Spleen (tissue), 11 donors: ENCODE results near the gene TEX14. TPM values are rescaled to one million over a fixed set of nuclear protein-coding genes. Genes with fewer than 3 reads are reported as not detected.
A peak's percentile ranks its signal among the peaks of the same experiment; 100 is the strongest.

Experiments used
- DNase-seq: peaks from one replicate; pipeline ENCODE4 v3.0.0-alpha.2; 2020
- H3K27ac ChIP-seq, 8 donors: fragments of 200-600 bp; sonication (generic) in 7 of 8; 1 replicate in 4 of 8; 2 replicates in 4 of 8; pipeline versions ENCODE4 v1.5.0 to v1.8.0; 2016 to 2021; ENCODE audit warnings: inconsistent platforms in 4 of 8, mild to moderate bottlenecking in 4 of 8, moderate library complexity in 1 of 8
- H3K27me3 ChIP-seq, 7 donors: fragments of 200-600 bp; sonication (generic) in 6 of 7; replicated peaks in 1 of 7; 1 replicate in 4 of 7; 2 replicates in 3 of 7; pipeline versions ENCODE4 v1.5.0 to v1.8.0; 2016 to 2021; ENCODE audit warnings: inconsistent platforms in 3 of 7, mild to moderate bottlenecking in 1 of 7
- H3K36me3 ChIP-seq, 6 donors: fragments of 200-600 bp; sonication (generic) in 5 of 6; 1 replicate in 4 of 6; 2 replicates in 2 of 6; pipeline versions ENCODE4 v1.5.0 to v1.8.0; 2016 to 2021; ENCODE audit warnings: inconsistent platforms in 2 of 6
- H3K4me1 ChIP-seq, 6 donors: fragments of 200-600 bp; sonication (generic) in 5 of 6; 1 replicate in 3 of 6; 2 replicates in 3 of 6; pipeline versions ENCODE4 v1.5.0 to v1.8.0; 2016 to 2021; ENCODE audit warnings: inconsistent platforms in 3 of 6
- H3K4me3 ChIP-seq, 8 donors: fragments of 200-600 bp; sonication (generic) in 7 of 8; 1 replicate in 4 of 8; 2 replicates in 4 of 8; pipeline versions ENCODE4 v1.5.0 to v1.8.0; 2016 to 2021; ENCODE audit warnings: inconsistent platforms in 4 of 8, mild to moderate bottlenecking in 4 of 8, moderate library complexity in 2 of 8
- H3K9me3 ChIP-seq, 8 donors: fragments of 200-600 bp; sonication (generic) in 7 of 8; 1 replicate in 4 of 8; 2 replicates in 4 of 8; pipeline versions ENCODE4 v1.5.0 to v1.8.0; 2016 to 2021; ENCODE audit warnings: inconsistent platforms in 4 of 8
- CTCF ChIP-seq, 11 experiments: fragments of 200-600 bp in 7 of 11; fragments of 450-650 bp in 4 of 11; sonication (generic) in 4 of 11; IDR thresholded peaks in 8 of 11; conservative IDR thresholded peaks in 3 of 11; 1 replicate in 7 of 11; 2 replicates in 4 of 11; pipeline versions ENCODE4 v1.4.0 to v1.8.0; 2016 to 2021; ENCODE audit warnings: antibody characterized with exemption in 11 of 11, inconsistent platforms in 4 of 11, mild to moderate bottlenecking in 1 of 11
- POLR2A ChIP-seq, 3 donors: fragments of 450-650 bp; IDR thresholded peaks; one replicate each; pipeline ENCODE4 v1.5.1; 2017; ENCODE audit warnings: antibody characterized with exemption in 3 of 3, mild to moderate bottlenecking in 1 of 3
- POLR2AphosphoS5 ChIP-seq, 3 donors: sonication (generic); formaldehyde crosslinking; IDR thresholded peaks; one replicate each; pipeline ENCODE4 v1.5.1; 2017; ENCODE audit warnings: antibody characterized with exemption in 3 of 3
- WGBS, 5 donors: extraction: QIAGEN DNeasy Blood & Tissue Kit in 3 of 5; methylation state at CpG; one replicate each; pipeline versions ENCODE4 v1.1.5 to v1.1.7; 2013 to 2018; 5-methylcytosine and 5-hydroxymethylcytosine counted together
- intact Hi-C: fragments of 100-400 bp; cut with DNase I; formaldehyde crosslinking; loops from one replicate; pipeline ENCODE4 v1.15.0; 2023; ENCODE audit warnings: low total_unique reads
- polyA plus RNA-seq, 3 donors: library from polyadenylated mRNA; stranded (reverse); fragments of 200-250 nt; gene quantifications; one replicate each; pipeline ENCODE4 v1.2.1, GENCODE V29; 2013
- total RNA-seq, 7 donors: library from RNA; depleted of rRNA in 3 of 7; stranded (reverse); fragments of >200 nt in 3 of 7; fragmentation: NEBNext Ultra II Directional in 4 of 7; extraction: Animal tissue kit (Norgen Biotek cat#: 25700) in 4 of 7; gene quantifications; one replicate each; pipeline versions ENCODE4 v1.1.0 to v1.2.1, GENCODE V29; 2016 to 2021
- donor health status: healthy with polysubstance abuse.
- donor health status: DM: no; HTN: no; CAD: no; lungs with moderate emphysema.
- donor health status: DM: no; HTN: no; CAD: no.
- donor health status: Bipolar disorder and iron deficiency.
- donor health status: healthy.
- donor health status: DM: no; HTN: no; CAD: no.
- donor health status: DM: yes; HTN: yes; CAD: no.

The TEX14 gene
- total and polyA plus RNA-seq, 10 donors = 0.17 to 0.70 (median 0.39) TPM; not detected in 1

DNA sequence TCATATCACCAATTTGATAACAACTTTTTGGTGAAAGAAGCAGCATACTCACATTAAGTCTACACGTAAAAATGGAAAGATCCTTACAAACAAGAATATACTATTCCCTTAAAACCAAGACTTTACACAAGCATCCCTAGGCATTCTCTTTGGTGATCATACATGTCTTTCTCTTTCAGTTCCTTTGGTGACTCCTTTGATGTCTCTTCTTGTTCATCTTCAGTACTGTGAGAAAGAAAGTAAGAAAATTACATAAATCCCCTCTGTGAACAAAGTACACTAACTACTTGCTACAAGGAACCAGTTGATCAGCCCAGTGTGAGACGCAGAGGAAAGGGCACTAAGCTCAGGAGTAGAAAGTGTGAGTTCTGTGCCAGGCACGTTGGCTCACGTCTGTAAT lies 117.8 kb downstream of the TEX14 start:
- no peak for TF ChIP-seq POLR2A (IDR thresholded peaks at IDR 0.05)
- no peak for TF ChIP-seq CTCF (IDR thresholded peaks at IDR 0.05 in 8 of 11, conservative IDR thresholded peaks at IDR 0.05 in 3 of 11)
- intact Hi-C loops = no loop called here
- H3K4me3 ChIP-seq = no peak overlapping the region
- no peak overlapping the region for H3K27ac ChIP-seq
- 81 to 91% (median 88%) methylated on average over 4 of the region's 4 CpGs for WGBS, 5 donors
- peaks cover 0 to 5% (median 0%) of the 10 kb centered on the region in 6 donors for H3K4me1 ChIP-seq
- no peaks in the 10 kb centered on the region for H3K9me3 ChIP-seq
- H3K36me3 ChIP-seq = no peaks in the 10 kb centered on the region
- no peaks in the 10 kb centered on the region for H3K27me3 ChIP-seq
- DNase-seq = no peak

GRCh38 chr17:58572846-58573245 lies 119.0 kb downstream of the TEX14 start:
- Histone ChIP-seq H3K4me1 (peaks cover 0 to 14% (median 0%) of the 10 kb centered on the region in 6 donors), H3K27me3 (no peaks in the 10 kb centered on the region), H3K4me3 (no peak overlapping the region), H3K27ac (no peak overlapping the region), H3K9me3 (no peaks in the 10 kb centered on the region), H3K36me3 (no peaks in the 10 kb centered on the region)
- intact Hi-C loops = no loop called here
- TF ChIP-seq POLR2AphosphoS5 (IDR thresholded peaks at IDR 0.05) (no peak), POLR2A (IDR thresholded peaks at IDR 0.05) (no peak), CTCF (IDR thresholded peaks at IDR 0.05 in 8 of 11, conservative IDR thresholded peaks at IDR 0.05 in 3 of 11) (no peak)
- 82 to 92% (median 88%) methylated on average over 3 of the region's 3 CpGs for WGBS, 5 donors
- no peak for DNase-seq

GRCh38 chr17:58570758-58571157 lies 121.1 kb downstream of the TEX14 start:
- H3K9me3 ChIP-seq = no peaks in the 10 kb centered on the region
- intact Hi-C loops = no loop called here
- 91 to 97% (median 96%) methylated on average over 4 of the region's 4 CpGs for WGBS, 5 donors

DNA sequence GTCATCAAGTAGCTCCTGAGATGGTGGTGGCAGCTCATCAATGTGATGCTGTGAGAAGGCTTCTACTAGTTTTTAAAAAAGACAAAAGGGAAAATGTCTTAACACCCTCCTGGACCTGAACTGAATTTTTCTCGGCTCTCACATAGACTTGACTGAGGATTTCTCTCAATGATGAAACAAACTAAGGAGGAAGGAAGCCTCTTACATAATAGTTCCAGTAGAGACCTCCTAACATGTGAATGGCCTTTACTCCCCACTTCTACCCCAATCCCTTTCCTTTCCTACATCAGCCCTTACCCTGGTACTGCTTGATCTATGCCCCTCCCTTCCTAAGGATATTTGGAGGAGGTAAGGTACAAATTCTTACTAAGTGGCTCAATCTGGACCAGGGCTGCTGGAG lies 122.6 kb downstream of the TEX14 start:
- DNase-seq = no peak
- no peaks in the 10 kb centered on the region for H3K27me3 ChIP-seq
- no peak overlapping the region for H3K4me3 ChIP-seq
- peaks cover 0 to 14% (median 0%) of the 10 kb centered on the region in 6 donors for H3K4me1 ChIP-seq
- 52 to 89% (median 68%) methylated on average over 1 of the region's 1 CpG for WGBS, 5 donors
- intact Hi-C loops = no loop called here
- no peaks in the 10 kb centered on the region for H3K9me3 ChIP-seq
- TF ChIP-seq CTCF (IDR thresholded peaks at IDR 0.05 in 8 of 11, conservative IDR thresholded peaks at IDR 0.05 in 3 of 11) (no peak), POLR2A (IDR thresholded peaks at IDR 0.05) (no peak), POLR2AphosphoS5 (IDR thresholded peaks at IDR 0.05) (no peak)
- no peaks in the 10 kb centered on the region for H3K36me3 ChIP-seq
- peak overlapping the region in 3 of 8 donors; percentile 7 to 32 (median 25) for H3K27ac ChIP-seq

More at GRCh38 chr17:58570758-58571157, 121.1 kb downstream of the TEX14 start:
- no peak overlapping the region for H3K4me3 ChIP-seq
- no peaks in the 10 kb centered on the region for H3K27me3 ChIP-seq
- peaks cover 0 to 14% (median 0%) of the 10 kb centered on the region in 6 donors for H3K4me1 ChIP-seq
- H3K36me3 ChIP-seq = no peaks in the 10 kb centered on the region
- DNase-seq = no peak
- H3K27ac ChIP-seq = no peak overlapping the region
- TF ChIP-seq POLR2A (IDR thresholded peaks at IDR 0.05) (no peak), POLR2AphosphoS5 (IDR thresholded peaks at IDR 0.05) (no peak), CTCF (IDR thresholded peaks at IDR 0.05 in 8 of 11, conservative IDR thresholded peaks at IDR 0.05 in 3 of 11) (no peak)
